ENCODE data around the gene SLC25A22.

Gene SLC25A22

GRCh38 chr11:815675-816432 is 17.8 kb upstream of the SLC25A22 start:
- no peak for TF ChIP-seq CTCF (IDR thresholded peaks at IDR 0.05)

- no peak for TF ChIP-seq CTCF (IDR thresholded peaks at IDR 0.05)
These were observed 15.5 kb upstream of the SLC25A22 start for GRCh38 chr11:813456-814096.

GRCh38 chr11:813072-813455 is 15.0 kb upstream of the SLC25A22 start:
- TF ChIP-seq CTCF (IDR thresholded peaks at IDR 0.05), result no peak

GRCh38 chr11:812390-812789 is 14.3 kb upstream of the SLC25A22 start:
- TF ChIP-seq CTCF (IDR thresholded peaks at IDR 0.05), result no peak

GRCh38 chr11:811446-812245 is 13.6 kb upstream of the SLC25A22 start:
- peak; percentile 14; the same call in 1 of the 2 replicates for TF ChIP-seq CTCF (IDR thresholded peaks at IDR 0.05)

GRCh38 chr11:810040-810567 is 12.0 kb upstream of the SLC25A22 start:
- TF ChIP-seq CTCF (IDR thresholded peaks at IDR 0.05), result no peak

GRCh38 chr11:809287-810039 is 11.4 kb upstream of the SLC25A22 start, which contains the start of gene RPLP2:
TSS of gene RPLP2 (plus strand) at chr11:809967. CDS start at chr11:810235, 268 bp downstream.
- TF ChIP-seq CTCF (IDR thresholded peaks at IDR 0.05), result no peak
